NB4 (cell line): ENCODE measurements around the gene KLF11.
"Not testable (repeated sequence)": the region's sequence is repeated elsewhere in the genome, so short reads cannot be mapped to it uniquely, and the experiment has no call there.

Source experiments
- CTCF ChIP-seq: IDR thresholded peaks from one replicate; pipeline ENCODE4 v1.5.1; 2012; ENCODE audit warnings: low read depth, low read length
- MAX ChIP-seq: IDR thresholded peaks from 2 replicates; pipeline ENCODE4 v1.6.1; 2011; ENCODE audit warnings: low read depth, low read length
- POLR2A ChIP-seq: IDR thresholded peaks from 2 replicates; pipeline ENCODE4 v1.6.1; 2011; ENCODE audit warnings: mild to moderate bottlenecking; ENCODE audit not compliant: insufficient read length; ENCODE audit errors: extremely low read depth

GRCh38 chr2:10010861-10011605, 32.3 kb upstream of the KLF11 start:
- TF ChIP-seq CTCF, POLR2A, MAX: not testable (repeated sequence)
